ENCODE data around the gene WNT9A.

GRCh38 chr1:227869279-227869842, 78.4 kb downstream of the WNT9A start:
- TF ChIP-seq CTCF (conservative IDR thresholded peaks at IDR 0.05; ENCODE audit: low read depth, low read length) (no peak), EZH2 (IDR thresholded peaks at IDR 0.05; ENCODE audit: borderline replicate concordance, low read depth, low read length, poor library complexity, severe bottlenecking) (no peak)

Measured in A673 (cell line).